Posterior cingulate gyrus (tissue), 11 donors: ENCODE results near the gene CHRM5.
"Not testable (repeated sequence)": the region's sequence is repeated elsewhere in the genome, so short reads cannot be mapped to it uniquely, and the experiment has no call there.

Experiments used
- DNase-seq, 10 donors: peaks; one replicate each; pipeline versions ENCODE4 v3.0.0 to v3.0.0-alpha.2; 2020 to 2021; ENCODE audit warnings: mixed read lengths in 3 of 10
- intact Hi-C: fragments of 100-400 bp; cut with DNase I; formaldehyde crosslinking; loops from one replicate; pipeline ENCODE4 v1.15.1; 2023

CHRM5 gene

DNA sequence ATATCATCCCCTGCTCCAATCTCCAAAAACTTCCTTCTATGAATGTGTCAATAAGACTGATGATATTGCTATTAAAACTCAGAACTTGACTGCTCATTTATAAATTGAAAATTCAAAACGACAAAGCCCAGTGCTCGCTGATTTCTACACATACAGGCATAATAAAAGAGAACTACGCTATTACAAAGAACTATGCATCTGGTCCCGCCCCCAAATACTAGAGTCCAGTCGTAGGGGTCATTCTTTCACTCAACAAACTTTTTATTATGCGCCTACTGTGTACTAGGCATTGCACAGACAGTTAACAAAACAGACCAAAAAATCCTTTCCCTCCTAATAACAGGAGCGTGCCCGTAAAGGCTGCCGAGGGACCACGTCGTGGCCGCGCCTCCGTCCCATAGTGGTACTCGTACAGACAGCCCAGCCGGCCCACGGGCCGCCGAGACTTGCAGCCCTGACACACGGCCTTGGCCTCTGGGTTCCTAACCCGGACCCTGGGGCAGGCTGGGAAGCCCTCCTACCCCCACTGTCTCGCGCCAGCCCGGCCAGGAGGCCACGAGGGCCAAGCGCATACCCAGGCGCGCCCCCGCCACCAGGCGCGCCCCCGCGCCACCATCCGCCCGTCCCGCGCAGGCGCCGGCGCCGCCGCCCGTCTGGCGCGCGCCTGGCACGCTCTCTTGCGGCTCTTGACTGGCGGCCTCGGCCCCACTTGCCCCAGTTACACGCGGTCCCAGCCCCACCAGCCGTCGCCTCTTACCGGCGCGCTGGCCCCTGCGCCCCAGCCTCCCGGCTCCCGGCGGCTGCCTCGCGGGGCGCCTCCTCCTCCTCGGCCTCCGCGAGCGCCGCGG is 70.0 kb downstream of the CHRM5 start:
- intact Hi-C loops = loop anchor here (2.0 to 5.0 kb wide), 2 partner anchors 65 to 304 kb away; partner anchors contain the start of genes NOP10, NUTM1 and PGBD4
- peak; percentile 60 to 96 (median 75) for DNase-seq

DNA sequence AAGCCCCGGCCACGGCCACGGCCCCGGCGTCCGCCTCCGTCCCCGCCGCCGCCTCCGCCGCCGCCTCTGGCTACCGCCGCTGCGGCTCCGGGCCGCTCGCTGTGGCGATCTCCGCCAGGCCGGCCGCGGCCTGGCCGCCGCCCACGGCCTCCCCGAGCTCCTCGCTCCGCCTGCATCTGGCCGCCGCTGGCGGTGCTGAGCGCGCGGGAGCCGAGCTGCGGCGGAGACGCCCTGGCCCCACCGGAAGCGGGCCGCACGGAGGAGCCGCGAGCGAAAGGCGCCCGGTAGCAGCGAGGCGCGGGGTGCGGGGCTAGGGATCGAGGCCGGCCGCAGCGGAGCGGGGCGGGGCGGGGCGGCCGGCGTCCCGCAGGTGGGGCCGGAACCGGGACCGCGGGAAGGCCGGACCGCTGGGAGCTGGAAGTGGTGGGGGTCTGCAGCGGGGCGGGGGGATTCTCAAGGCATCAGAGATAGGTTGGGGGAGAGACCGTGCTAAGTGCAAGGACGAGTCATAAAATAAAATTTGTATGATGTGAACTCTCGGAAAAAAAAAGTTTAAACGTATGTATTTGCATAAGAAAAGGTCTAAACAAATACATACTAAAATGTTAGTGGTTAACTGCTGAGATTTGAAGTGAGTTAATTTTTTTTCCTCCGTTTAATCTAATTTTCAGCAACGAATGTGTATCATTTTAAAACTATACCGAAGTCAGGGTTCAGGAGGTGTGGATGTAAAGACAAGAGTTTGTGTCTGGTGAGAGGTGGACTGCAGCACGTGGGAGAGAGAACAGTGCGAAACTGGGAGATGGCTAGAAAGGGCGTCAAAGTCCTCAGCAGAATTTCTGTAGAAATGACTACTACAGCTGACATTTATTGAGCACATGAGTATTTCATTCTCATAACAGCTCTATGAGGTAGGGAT is 70.8 kb downstream of the CHRM5 start, which contains the start of gene AVEN:
Gene AVEN, minus strand, starts transcription at position 334 of the 919 bp plus-strand sequence. Its CDS starts 158 bp downstream, at position 176.
- DNase-seq = peak in 9 of 10 donors; percentile 22 to 91 (median 32)
- intact Hi-C loops = loop anchor here (2.0 to 5.0 kb wide), 2 partner anchors 64 to 303 kb away; partner anchors contain the start of genes NOP10, NUTM1 and PGBD4

DNA sequence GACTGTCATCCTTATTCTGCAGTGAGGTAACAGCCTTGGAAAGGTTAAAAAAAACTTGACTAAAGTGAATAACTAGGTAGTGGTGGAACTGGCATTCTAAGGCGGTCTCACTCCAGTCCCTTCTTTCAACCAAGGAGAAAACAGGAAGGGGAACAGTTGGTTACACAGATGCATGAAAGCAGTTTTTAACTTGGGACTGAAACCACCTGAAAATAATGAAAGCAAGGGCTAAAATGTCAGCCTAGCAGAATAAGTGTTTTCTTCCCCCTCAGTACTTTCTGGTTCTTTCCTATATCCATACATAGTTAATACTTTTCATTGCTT is 71.5 kb downstream of the CHRM5 start:
- intact Hi-C loops = loop anchor here (2.0 to 5.0 kb wide), 2 partner anchors 63 to 303 kb away; partner anchors contain the start of genes NOP10, NUTM1 and PGBD4
- no peak for DNase-seq

DNA sequence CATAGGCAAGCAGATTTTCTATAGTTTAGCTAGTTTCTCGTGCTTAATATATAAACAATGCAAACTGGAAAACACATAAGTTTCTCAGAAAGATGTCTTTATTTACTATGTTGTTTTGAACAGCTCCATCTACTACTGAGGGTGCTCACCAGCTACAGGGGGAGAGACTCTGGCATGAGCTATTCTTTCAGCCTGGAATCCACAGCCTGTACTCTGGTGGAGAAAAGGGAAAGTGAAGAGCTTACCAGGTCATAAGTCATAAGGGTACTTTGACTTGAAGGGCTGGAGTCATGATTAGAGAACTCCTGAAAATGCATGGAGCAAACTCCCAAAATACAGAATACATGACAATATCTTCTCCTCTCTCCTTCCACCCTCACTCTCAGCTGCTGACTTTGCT is 75.1 kb downstream of the CHRM5 start:
- DNase-seq = no peak
- intact Hi-C loops = no loop called here

DNA sequence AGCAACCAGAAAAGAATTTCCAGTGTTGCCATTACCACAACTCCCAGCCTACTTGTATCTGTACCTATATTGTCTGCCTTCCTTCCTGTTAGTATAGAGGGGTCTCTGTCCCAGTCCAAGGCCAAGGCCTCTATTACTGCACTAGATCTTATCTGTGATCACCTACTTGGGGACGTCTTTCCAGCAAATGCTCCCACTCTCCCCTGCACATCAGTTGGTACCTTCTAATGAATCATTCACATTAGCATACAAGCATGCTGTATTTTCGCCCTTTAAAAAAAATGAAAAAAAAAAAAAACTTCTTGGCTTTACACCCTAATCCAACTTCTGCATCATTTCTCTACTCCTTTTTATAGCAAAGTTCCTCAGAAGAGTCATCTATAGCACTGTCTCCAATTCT is 75.5 kb downstream of the CHRM5 start:
- no peak for DNase-seq
- intact Hi-C loops = no loop called here

DNA sequence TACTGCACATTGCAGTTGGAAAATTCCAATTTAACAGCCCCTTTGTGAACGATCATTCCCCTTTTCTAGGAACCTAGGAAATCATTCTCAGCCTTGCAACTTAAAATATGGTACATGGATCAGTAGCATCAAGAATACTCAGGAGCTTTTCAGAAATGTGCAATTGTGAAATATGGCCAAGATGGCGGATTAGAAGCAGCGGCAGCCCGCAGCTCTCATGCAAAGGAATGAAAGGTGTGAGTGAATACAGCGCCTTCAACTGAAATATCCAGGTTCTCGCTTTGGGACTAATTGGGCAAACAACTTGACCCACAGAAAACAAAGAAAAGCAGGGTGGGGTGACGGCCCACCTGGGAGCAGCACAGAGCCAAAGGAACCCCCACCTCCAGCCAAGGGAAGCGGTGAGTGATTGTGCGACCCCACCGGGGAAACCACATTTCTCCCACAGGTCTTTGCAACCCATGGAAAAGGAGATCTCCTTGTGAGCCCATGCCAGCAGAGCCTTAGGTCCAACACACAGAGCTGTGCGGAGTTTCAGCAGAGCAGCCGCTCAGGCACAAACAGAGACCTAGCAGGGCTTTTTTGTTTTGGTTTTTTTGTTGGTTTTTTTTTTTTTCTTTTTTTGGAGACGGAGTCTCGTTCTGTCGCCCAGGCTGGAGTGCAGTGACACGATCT is 78.3 kb downstream of the CHRM5 start:
- intact Hi-C loops = no loop called here
- no peak for DNase-seq

DNA sequence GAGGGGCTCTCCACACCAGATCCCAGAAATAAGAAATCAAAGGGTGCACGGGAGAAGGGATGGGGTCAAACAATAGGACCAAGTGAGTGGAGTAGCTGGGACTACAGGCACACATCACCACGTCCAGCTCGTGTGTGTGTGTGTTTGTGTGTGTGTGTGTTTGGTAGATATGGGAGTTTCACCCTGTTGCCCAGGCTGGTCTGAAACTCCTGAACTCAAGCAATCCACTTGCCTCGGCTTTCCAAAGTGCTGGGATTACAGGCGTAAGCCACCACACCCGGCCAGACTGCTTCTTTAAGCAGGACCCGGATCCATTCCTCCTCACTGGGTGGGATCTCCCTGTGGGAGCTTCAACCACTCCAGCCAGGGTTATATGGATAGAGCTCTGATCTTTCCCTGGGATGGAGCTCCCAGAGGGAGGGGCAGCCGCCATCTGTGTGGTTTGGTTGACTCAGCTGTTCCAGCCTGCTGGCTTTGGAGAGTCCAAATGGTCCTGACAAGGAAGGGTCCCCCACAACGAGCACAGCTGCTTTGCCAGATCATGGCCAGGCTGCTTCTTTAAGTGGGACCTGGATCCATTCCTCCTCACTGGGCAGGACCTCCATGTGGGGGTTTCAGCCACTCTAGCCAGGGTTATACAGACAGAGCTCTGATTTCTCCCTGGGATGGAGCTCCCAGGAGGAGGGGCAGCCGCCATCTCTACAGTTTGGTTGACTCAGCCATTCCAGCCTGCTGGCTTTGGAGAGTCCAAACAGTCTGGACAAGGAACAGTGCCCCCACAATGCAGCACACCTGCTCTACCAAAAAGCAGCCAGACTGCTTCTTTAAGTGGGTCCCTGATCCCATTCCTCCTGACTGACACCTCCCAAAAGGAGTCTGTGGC is 79.8 kb downstream of the CHRM5 start:
- no peak for DNase-seq
- intact Hi-C loops = no loop called here

DNA sequence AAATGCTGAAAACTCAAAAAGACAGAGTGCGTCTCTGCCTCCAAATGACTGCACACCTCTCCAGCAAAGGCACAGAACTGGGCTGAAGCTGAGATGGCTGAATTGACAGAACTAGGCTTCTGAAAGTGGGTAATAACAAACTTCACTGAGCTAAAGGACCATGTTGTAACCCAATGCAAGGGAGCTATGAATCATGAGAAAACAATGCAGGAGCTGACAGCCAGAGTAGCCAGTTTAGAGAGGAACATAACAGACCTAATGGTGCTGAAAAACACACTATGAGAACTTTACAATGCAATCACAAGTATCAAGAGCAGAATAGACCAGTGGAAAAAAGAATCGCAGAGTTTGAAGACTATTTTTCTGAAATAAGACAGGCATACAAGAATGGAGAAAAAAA is 80.8 kb downstream of the CHRM5 start:
- no peak for DNase-seq
- intact Hi-C loops = no loop called here

DNA sequence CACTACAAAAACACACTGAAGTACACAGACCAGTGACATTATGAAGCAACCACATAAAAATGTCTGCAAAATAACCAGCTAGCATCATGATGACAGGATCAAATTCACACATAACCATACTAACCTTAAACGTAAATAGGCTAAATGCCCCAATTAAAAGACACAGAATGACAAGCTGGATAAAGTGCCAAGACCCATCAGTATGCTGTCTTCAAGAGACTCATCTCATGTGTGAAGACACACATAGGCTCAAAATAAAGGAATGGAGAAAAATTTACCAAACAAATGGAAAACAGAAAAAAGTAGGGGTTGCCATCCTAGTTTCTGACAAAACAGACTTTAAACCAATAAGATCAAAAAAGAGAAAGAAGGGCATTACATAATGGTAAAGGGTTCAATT is 82.1 kb downstream of the CHRM5 start:
- DNase-seq, intact Hi-C loops: not testable (repeated sequence)

DNA sequence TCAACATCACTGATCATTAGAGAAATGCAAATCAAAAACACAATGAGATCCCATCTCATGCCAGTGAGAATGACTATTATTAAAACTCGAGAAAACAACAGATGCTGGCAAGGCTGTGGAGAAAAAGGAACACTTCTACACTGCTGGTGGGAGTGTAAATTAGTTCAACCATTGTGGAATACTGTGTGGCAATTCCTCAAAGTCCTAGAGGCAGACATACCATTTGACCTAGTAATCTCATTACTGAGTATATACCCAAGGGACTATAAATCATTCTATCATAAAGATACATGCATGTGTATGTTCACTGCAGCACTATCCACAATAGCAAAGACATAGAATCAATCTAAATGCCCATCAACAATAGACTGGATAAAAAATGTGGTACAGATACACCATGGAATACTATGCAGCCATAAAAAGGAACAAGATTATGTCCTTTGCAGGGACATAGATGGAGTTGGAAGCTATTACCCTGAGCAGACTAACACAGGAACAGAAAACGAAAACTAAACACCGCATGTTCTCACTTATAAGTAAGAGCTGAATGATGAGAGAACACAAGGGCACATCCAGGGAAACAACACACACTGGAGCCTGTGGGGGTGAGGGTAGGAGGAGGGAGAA is 85.9 kb downstream of the CHRM5 start:
- intact Hi-C loops = no loop called here

DNA sequence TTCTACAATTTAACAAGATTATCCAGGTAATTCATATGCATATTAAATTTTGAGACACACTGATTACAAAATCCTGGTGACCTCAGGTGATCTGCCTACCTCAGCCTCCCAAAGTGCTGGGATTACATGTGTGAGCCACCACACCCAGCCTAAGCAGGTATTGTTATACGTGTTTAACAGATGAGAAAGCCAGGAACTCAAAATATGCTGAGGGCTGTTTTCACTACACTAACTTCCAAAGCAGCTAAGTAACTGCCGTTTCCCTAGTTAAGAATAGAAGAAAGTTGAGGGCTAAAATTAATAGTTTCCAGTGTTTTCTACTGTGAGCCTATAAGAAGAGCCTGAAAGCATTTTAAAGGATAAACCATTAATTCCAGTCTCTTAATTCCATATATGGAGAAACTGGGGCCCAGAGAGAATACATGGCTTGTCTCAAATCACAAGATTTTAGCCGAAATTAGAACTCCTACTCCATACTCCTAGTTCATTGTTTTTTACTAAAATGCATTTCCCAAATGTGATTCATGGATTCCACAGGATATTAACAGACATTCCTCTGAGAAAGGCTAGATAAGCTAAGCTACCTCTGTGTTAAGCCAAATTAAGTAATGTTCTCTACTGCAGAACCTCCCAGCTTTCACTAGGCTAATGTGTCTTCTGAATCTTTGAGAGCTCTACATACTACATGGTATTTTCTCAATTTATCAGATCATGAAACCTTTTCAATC is 87.7 kb downstream of the CHRM5 start:
- no peak for DNase-seq
- intact Hi-C loops = no loop called here

More for the DNA sequence above, 85.9 kb downstream of the CHRM5 start:
- DNase-seq = no peak

DNA sequence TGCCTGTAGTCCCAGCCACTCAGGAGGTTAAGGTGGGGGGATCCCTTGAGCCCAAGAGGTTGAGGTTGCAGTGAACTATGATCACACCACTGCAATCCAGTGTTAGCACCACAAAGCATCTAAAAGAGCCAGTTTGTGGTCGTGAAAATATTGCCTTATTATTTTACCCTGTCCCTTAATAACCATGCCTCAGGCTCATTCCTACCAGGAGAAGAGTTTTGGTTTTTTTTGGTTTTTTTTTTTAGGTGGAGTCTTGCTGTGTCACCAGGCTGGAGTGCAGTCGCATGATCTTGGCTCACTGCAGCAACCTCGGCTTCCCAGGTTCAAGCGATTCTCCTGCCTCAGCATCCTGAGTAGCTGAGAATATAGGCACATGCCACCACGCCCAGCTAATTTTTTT is 88.6 kb downstream of the CHRM5 start:
- DNase-seq = no peak
- intact Hi-C loops = no loop called here

DNA sequence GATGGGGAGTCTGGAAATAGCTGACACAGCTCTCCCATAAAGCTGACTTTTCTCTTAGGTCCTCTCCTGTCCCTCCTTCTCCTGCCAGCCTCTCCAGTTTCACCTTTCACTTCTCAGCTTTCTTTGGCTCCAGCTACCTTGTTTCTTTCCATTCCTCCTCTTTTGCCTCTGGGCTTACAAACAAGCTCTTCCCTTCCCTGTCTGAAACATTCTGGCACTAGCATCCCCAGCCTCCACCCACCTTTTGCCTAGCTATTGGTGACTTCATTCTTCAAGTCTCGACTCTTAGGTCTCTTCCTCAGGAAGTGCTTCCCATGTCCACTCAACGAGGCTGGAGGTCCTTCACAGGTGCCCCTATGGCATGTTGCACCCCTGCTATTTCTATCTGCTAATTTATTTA is 91.2 kb downstream of the CHRM5 start:
- no peak for DNase-seq
- intact Hi-C loops = no loop called here

DNA sequence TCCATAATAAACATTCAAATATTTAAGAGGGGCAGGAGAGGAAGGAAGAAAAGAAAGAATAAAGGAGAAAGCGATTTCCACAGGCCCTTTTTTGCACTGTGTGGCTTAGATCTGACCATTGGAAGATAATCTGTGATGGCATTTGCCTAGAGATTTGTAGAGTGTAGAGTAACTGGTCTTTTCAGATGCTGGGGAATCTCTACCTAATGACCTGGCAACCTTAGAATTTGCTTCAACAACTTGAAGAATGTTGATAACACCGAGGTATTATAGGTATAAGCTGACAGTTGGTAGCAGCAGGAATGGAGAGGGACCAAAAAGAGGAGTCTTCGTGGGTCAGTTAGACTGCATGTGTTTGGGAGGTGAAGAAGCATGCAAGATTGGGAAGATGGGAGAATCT is 91.6 kb downstream of the CHRM5 start:
- DNase-seq = no peak
- intact Hi-C loops = loop anchor here (5.0 kb wide), 1 partner anchor 307 kb away; the partner anchor contains the start of gene LPCAT4

DNA sequence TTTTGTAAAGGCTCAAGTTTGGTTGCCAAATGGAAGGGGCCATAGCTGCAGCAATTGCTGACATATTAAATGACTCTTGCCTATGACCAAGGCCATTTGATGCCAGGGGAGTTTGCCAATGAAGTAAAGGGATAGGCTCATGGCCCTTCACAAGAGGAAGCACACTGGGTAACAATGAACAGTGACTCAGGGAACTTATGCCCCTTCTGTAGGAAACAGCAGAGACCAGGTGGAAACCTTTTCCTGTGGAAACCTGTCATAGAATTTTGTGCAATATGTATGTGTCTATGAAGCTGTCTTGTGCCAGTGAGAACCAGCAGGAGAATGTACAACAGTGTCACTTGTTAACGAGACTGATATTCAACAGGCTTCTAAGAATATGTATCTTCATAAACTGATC is 96.1 kb downstream of the CHRM5 start:
- no peak for DNase-seq
- intact Hi-C loops = loop anchor here (5.0 kb wide), 1 partner anchor 303 kb away; the partner anchor contains the start of gene LPCAT4

DNA sequence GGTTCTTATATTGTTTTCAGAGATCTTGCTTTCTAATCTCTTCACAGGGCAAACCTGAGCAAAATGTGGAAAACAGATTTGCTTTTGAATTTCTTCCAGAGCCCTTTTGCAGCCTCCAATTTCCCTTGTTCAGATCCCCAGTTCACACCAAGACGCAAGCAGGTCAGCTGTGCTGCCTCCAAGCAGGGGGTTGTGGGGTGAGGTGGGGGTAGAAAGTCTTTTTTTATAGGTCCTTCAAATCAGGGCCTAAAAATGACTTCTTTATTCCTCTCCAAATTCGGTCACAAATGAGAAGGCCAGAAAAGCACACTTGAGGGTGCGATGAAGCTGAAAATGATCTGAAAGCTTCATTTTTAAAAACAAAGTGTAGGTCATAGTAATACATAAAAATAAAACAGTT is 97.0 kb downstream of the CHRM5 start:
- intact Hi-C loops = no loop called here
- DNase-seq = no peak

DNA sequence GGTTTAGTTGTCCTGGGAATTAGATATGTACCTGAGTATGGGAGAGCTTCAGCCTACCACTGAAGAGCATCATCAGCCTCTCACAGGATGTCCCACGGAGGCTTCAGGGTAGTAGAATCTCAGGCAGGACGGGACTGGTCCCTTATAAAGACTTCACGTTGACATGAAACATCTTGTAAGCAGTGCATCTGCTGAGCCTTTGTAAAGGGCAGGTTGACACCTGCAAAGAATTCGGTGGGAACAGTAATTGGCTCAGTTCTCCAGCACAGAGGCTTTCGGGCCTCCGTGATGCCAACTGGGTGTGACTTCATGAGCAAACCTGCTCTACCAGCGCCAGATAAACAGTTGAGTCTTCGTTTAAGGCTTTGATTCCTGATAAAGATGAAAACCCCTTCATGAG is 97.6 kb downstream of the CHRM5 start:
- intact Hi-C loops = no loop called here
- no peak for DNase-seq

DNA sequence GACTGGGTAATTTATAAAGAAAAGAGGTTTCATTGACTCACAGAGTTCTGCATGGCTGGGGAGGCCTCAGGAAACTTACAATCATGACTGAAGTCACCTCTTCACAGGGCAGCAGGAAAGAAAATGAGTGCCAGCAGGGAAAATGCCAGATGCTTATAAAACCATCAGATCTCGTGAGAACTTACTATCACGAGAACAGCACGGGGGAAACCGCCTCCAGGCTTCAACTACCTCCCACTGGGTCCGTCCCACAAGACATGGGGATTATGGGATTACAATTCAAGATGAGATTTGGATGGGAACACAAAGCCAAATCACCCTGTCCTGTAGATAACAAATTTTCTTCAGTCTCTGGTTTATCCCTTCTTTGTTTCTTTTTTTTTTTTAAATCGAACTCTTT is 101.7 kb downstream of the CHRM5 start:
- no peak for DNase-seq
- intact Hi-C loops = no loop called here
